Activated CD8-positive, alpha-beta memory T cell treated with anti-CD3 and anti-CD28 coated beads, Interleukin-2, amount 50 U/mL, for 4 hours (primary cell): Measurements from ENCODE around the gene GPC3.
"Not testable (repeated sequence)": the region's sequence is repeated elsewhere in the genome, so short reads cannot be mapped to it uniquely, and the experiment has no call there.

Experiments
- DNase-seq: peaks from one replicate; pipeline ENCODE4 v3.0.0-alpha.2; 2020

Gene GPC3

GRCh38 chrX:133638285-133638684, 347.1 kb downstream of the GPC3 start:
- no peak for DNase-seq

DNA sequence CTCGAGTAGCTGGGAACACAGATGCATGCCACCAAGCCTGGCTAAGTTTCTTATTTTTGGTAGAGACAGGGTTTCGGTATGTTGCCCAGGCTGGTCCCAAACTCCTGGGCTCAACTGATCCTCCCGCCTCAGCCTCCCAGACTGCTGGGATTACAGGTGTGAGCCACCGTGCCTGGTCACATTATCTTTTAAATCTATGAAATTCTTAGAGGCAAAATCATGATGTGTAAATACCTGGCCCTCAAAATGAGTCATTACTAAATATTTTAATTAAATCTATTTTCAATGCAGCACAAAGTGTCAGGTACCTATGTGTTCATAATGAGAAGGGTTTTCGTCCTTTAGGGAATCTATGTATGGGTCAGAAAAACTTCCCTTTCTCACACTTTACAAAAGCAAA, 347.6 kb downstream of the GPC3 start:
- no peak for DNase-seq

DNA sequence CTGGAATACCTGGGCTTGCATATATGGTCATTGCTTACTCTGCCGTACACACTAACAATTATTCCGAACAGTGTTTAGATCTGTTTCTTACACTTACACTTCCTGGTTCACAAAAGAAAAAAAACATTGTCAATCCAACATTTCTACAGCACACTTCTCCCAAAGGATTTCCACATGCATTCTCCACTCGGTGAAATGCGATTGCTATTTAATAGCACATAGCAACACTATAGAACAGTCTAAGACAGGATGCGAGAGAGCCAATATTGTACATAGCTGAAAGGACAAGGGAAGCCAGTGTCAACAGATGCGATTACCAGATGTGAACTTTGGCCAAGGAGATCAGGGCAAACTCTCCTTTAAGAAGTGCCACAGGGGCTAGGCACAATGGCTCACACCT, 349.4 kb downstream of the GPC3 start:
- no peak for DNase-seq

- DNase-seq = no peak
Observed at GRCh38 chrX:133634416-133634815, 351.0 kb downstream of the GPC3 start.

- DNase-seq = no peak
Observed at GRCh38 chrX:133633950-133634349, 351.4 kb downstream of the GPC3 start.

DNA sequence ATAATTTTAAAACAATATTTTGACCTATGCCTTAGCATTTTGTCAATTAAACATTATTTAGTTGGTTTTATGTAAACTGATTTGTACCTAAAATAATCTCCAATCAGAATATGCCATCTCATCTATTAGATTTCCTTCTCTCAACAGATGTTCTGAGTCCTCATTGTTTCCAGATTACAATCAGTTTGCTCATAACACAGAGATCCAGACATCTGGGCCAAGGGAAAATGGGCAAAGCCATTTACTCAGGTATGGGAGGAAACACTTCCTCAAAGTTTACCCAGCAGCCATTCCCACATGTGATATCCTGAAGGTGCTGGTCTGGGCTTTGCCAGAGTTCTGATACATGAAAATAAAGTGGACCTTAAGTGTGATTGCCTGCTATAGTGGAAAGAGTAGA, 352.2 kb downstream of the GPC3 start:
- DNase-seq = no peak

GRCh38 chrX:133630362-133630761, 355.0 kb downstream of the GPC3 start:
- DNase-seq = no peak

DNA sequence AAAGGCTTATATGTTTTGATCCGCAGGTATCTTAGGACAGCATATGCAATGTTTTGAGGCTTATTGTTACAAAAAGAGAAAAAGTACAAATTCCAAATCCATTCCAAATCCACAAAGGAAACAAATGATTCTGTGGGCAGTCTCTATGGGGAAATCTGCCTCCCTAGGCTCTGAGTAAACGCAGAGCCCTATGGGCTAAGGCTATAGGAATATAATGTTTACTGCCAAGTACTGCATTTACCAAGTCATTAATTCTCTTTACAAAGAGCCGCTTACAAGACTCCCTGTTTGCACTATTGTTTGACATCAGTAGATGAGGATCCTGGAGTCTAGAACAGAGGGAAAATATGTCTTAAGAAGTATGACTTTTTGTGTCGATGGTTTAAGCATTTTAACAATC, 357.7 kb downstream of the GPC3 start:
- no peak for DNase-seq

DNA sequence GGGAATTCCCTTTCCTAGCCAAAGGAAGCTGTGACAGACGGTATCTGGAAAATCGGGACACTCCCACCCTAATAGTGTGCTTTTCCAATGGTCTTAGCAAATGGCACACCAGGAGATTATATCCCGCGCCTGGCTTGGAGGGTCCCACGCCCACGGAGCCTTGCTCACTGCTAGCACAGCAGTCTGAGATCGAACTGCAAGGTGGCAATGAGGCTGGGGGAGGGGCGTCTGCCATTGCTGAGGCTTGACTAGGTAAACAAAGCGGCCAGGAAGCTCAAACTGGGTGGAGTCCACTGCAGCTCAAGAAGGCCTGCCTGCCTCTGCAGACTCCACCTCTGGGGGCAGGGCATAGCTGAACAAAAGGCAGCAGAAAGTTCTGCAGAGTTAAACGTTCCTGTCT, 364.0 kb downstream of the GPC3 start:
- DNase-seq = not testable (repeated sequence)

GRCh38 chrX:133611676-133612075, 373.7 kb downstream of the GPC3 start:
- no peak for DNase-seq

GRCh38 chrX:133610056-133610455, 375.3 kb downstream of the GPC3 start:
- no peak for DNase-seq

DNA sequence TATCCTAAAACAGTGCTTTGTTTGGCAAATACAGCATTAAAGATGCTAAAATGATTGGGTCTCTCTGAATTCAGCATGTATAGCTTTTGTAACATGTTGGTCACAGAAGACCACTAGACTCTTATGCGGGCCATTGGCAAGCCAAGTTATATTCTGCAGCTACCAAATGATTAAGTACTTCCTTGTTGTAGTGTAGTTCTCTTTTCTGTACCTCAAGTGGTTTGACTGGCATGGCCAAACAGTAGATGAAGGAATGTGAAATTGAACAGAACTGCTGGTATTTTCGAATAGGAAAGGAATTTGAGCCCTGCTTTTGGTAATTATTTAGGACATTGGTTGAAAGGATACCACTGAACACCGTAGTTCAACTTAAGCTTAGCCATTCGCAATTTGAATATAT, 376.2 kb downstream of the GPC3 start:
- DNase-seq = no peak

GRCh38 chrX:133608406-133608805, 377.0 kb downstream of the GPC3 start:
- DNase-seq = no peak

- DNase-seq = no peak
Observed at GRCh38 chrX:133607419-133608348, 377.7 kb downstream of the GPC3 start.

GRCh38 chrX:133606990-133607389, 378.4 kb downstream of the GPC3 start:
- DNase-seq = no peak

- DNase-seq = no peak
Observed at GRCh38 chrX:133604801-133605200, 380.6 kb downstream of the GPC3 start.

DNA sequence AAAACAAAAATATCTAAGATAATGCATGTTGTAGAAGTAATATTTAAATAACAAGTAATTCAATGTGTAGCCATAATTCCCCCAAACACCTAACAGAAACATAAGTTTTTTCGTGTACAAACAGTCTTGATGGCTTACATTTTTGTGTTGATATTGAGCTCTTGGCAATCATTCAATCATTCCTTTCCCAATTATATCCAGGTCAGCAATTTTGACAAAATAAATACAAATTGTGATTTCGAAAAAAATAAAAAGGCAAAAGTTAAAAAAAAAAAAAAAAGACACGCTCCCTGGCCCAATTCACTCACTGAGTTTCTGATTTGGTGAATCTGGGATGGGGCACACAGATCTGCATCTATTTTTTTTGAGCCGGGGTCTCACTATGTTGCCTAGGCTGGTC, 382.5 kb downstream of the GPC3 start:
- DNase-seq = no peak

- no peak for DNase-seq
Observed at GRCh38 chrX:133601116-133601515, 384.3 kb downstream of the GPC3 start.

DNA sequence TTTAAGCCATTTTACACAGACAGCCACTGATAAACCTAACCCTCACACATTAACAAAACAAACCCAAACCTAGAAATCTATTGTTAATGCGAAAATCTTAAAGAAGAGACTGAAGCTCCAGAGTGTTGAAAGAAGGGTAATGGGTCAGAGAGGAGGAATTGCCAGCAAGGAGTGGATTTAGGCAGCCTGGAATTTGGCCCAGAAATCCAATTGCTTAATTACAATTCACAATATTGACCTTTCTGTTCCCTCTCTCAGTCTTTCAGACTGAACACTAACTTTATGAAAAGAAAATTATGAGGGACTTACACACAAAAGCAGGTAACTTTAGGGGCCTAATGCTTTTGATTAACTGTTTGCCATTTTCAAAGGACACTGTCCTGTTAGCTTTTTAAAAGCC, 384.9 kb downstream of the GPC3 start:
- DNase-seq = no peak

DNA sequence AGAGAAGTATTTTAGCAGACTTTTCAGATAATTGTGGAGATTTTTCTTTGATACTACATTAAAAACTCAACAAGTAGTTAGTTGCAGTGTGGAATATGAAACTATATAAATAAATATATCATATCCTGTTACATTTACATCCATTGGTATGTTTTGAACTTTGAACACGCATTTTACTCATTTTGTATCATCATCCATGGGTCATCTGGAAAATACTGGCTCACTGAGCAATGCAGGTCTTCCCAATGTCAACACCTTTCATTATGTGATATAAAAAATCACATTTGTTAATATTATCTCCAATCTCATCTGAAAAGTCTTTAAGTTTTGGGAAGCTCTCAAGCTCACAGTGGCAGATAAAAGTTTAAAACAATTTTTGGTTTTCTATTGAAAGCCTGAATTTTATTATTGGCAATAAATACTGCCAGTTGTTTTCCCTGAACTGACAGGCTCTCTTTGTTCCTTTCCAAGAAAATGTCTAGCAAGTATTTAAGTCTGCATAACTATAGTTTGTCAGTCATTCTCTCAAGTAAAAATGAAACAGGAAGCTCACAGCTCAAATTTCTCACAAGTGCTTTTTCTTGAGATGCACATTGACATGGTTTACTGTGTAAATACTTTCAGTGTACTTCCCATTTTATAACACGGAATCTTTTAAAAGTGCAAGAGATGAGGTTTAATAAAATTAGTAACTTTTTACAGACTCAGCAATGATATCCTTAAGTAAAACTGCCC, 386.6 kb downstream of the GPC3 start:
- DNase-seq = no peak

DNA sequence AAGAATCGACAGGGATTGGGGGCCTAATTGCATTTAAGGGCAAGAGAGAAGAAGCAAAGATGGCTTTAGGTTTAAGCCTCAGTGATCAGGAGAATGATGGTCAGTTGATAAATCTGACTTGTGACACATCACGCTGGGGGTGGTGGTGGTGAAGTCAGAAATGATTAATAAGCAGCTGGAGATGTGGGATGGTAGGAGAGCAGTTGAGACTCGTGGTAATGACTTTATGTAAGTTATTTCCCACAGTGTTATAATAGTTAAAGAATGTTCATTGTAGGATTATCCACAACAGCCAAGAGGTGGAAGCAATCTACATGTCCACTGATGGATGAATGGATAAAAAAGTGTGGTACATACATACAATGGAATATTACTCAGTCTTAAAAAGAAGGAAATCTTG, 391.2 kb downstream of the GPC3 start:
- DNase-seq = no peak

DNA sequence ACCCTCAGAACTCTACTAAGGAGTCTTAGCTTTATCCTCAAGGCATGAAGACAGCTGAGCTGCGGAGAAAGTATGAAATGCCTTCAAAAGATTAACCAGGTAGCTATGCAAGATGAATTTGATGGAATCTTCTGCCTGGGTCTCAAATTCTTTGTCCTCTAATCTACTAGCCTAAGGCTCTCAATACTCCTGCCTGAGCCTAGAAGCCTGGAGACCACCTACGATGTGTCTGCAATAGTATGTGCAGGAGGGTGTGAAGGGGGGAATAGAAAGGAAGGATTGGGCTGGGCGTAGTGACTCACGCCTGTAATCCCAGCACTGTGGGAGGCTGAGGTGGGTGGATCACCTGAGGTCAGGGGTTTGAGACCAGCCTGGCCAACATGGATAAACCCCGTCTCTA, 391.9 kb downstream of the GPC3 start:
- DNase-seq = no peak

GRCh38 chrX:133590703-133591505, 394.5 kb downstream of the GPC3 start:
- DNase-seq = no peak
